BJ (cell line): ENCODE results near the gene RPL13. TPM values are rescaled to one million over a fixed set of nuclear protein-coding genes. Genes with fewer than 3 reads are reported as not detected.

Source experiments
- CTCF ChIA-PET: fragments of 350-600 bp; formaldehyde crosslinking; extraction: SDS; loops from one replicate; lab custom pipeline; 2021; ENCODE audit warnings: antibody characterized with exemption, inconsistent platforms; lab: Yijun Ruan, JAX
- POLR2A ChIA-PET: fragments of 300-600 bp; sonication (Branson Sonifier 250); formaldehyde crosslinking; extraction: SDS; loops from one replicate; lab custom pipeline; 2021; ENCODE audit warnings: antibody characterized with exemption; lab: Charles Lee
- DNase-seq: peaks from one replicate; pipeline ENCODE4 v3.0.0-alpha.2; 2011; ENCODE audit warnings: low read depth
- H3K27me3 ChIP-seq: 2 replicates; pipeline ENCODE4 v1.6.0; 2011; ENCODE audit warnings: low read length; ENCODE audit not compliant: control insufficient read depth, insufficient read depth
- H3K36me3 ChIP-seq: 2 replicates; pipeline ENCODE4 v1.5.1; 2011; ENCODE audit warnings: low read length; ENCODE audit not compliant: control insufficient read depth, insufficient read depth
- H3K4me3 ChIP-seq: 2 replicates; pipeline ENCODE4 v1.5.1; 2011; ENCODE audit warnings: low read depth, mild to moderate bottlenecking, control low read depth, low read length
- CTCF ChIP-seq: IDR thresholded peaks from 2 replicates; pipeline ENCODE4 v1.5.1; 2011; ENCODE audit warnings: low read depth, mild to moderate bottlenecking, control low read depth, inconsistent platforms, low read length, moderate library complexity; ENCODE audit not compliant: insufficient read depth
- polyA plus RNA-seq: library from polyadenylated mRNA; depleted of rRNA; stranded (reverse); fragments of >200 nt; gene quantifications from 2 replicates; pipeline ENCODE4 v1.2.3, GENCODE V29; 2011

Gene RPL13
- polyA plus RNA-seq, 1 experiment: 4,466 TPM

DNA sequence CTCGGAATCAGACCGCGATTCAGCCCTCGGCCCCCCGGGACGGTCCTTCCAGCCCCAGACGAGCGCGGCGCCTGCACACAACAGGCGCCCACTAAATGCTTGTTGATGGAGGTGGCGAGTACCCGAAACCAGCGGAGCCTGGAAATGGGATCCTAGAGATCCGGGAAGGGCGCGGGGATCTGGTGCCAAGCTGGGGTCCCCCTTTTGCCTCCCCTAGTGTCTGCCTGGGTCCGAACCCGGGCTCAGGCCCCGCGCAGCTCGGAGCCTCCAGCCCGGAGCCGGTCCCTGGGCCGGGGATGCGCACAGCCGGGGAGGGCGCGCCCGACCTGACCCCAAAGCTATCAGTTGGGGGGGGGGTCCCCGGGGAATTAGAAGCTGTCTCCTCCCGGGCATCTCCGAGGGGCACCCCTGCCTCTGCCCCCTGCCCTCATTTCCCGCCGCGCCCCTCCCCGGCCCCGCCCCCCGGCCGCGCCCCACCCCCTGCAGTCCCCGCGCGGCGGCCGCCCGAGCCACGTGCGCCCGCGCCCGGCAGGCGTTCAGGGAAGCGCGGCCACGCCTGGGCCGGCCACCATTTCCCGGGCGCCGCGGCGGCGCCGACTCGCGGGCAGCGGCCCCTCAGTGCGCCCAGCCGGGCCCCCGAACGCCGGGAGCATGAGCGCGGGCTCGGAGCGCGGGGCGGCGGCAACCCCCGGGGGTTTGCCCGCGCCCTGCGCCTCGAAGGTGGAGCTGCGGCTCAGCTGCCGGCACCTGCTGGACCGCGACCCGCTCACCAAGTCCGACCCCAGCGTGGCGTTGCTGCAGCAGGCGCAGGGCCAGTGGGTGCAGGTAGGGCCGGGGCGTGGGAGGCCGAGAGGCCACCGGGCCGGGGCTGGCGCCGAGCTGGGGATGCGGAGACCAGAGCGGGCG, 15.0 kb downstream of the RPL13 start, which contains the start of gene CPNE7:
TSS of gene CPNE7 (plus strand) at position 512 of the 906 bp plus-strand sequence. CDS start at position 652, 140 bp downstream.
- H3K27me3 ChIP-seq: no peaks in the 10 kb centered on the region
- no peaks in the 10 kb centered on the region for H3K36me3 ChIP-seq
- CTCF ChIA-PET: interaction anchor here (0.5 to 3.3 kb wide), 13 partner anchors 15 to 285 kb away, joined by 3 to 35 read pairs (median 4); partner anchors contain the start of gene DPEP1
- POLR2A ChIA-PET: no interaction called here
- peak within 1 kb of the TSS; percentile 36 for H3K4me3 ChIP-seq
- TF ChIP-seq CTCF: no peak
- DNase-seq: no peak

DNA sequence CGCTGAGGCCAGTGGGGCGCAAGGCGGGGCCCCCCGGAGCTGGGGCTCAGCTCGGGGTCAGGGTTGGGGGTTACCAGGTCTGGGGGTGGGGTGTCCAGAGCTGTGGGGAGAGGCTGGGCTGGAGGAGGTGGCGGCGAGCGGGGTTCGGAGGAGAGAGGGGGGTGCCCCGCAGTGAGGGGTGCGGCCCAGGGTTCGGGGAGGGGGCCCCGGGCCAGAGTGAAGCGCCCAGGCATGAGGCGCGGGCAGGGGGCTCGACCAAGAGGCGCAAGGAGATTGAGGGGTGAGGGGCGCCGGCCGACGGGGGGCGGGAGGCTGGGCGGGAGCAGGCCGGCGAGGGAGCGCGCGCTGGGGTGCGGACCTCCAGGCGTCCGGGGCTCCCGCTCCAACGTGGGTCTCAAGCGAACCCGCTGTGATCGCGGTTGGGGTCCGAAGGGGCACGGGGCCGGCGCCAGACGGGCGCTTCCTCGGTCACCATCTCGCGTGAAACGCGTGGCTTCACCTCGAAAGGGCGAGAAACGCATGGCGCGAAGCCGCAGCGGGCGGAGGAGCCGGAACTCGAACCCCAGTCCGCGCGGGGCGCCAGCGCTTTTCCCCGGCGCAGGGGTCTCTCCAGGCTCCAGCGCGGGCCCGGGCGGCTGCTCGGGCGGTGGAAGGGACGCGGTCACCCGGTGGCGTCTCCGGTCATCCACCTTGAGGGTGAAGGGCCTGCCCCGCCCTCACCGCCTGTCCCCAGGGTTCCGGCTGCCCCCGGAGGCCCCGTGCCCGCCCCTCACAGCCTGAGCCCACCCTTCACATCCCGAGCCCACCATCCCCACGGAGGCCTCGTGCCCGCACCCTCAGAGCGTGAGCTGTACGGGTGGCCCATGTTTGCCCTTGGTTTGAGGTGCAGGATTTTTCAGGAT, 15.9 kb downstream of the RPL13 start:
- CTCF ChIA-PET: interaction anchor here (0.6 to 3.3 kb wide), 11 partner anchors 26 to 284 kb away, joined by 3 to 35 read pairs (median 4); partner anchors contain the start of gene DPEP1
- no peaks in the 10 kb centered on the region for H3K36me3 ChIP-seq

DNA sequence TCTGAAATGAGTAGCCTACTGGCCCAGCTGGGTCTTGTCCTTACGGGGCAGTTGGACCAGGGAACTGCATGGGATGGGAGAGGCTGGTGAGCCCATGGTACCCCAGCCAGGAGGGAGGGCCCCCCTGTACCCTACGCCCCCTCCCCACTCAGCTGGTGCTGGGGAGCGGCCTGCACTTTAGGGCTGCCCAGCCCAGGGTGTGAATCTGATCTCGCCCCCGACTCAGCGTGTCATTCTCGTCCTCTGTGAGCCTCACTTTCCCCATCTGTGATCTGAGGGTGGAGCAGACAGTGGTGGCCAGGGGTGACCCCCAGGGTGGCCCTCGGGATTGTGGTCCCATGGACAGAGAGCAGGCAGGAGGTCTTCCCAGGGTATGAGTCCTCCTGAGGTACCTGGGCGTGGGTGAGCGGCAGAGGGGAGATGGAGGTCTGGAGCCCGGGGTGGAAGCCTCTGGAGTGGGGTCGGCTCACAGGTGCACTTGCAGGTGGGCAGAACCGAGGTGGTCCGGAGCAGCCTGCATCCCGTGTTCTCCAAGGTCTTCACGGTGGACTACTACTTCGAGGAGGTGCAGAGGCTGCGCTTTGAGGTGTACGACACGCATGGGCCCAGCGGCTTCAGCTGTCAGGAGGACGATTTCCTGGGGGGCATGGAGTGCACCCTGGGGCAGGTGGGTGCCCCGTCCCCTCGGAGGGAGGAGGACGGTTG, 16.7 kb downstream of the RPL13 start:
- ChIA-PET POLR2A (no interaction called here), CTCF (interaction anchor here (0.7 to 3.3 kb wide), 4 partner anchors 25 to 64 kb away, joined by 3 to 35 read pairs (median 6); no protein-coding TSS in a partner anchor)
- no peak overlapping the region for H3K4me3 ChIP-seq
- DNase-seq: no peak
- TF ChIP-seq CTCF: no peak
- no peaks in the 10 kb centered on the region for H3K27me3 ChIP-seq
- H3K36me3 ChIP-seq: no peaks in the 10 kb centered on the region

More for the DNA sequence above, 15.9 kb downstream of the RPL13 start:
- POLR2A ChIA-PET: no interaction called here
- no peak for DNase-seq
- TF ChIP-seq CTCF: no peak
- H3K4me3 ChIP-seq: peak overlapping the region; percentile 36
- H3K27me3 ChIP-seq: no peaks in the 10 kb centered on the region

DNA sequence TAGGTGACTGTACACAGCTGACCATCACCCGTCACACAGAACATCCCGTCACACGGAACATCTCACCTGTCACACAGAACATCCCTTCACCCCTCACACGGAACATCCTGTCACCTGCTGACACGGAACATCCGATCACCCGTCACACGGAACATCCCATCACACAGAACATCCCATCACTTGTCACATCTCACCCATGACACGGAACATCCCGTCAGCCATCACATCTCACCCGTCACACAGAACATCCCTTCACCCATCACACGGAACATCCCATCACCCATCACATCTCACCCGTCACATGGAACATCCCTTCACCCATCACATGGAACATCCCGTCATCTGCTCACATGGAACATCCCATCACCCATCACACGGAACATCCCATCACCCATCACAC, 18.9 kb downstream of the RPL13 start:
- Histone ChIP-seq H3K27me3 (no peaks in the 10 kb centered on the region), H3K4me3 (no peak overlapping the region), H3K36me3 (no peaks in the 10 kb centered on the region)
- ChIA-PET POLR2A (no interaction called here), CTCF (interaction anchor here (0.7 kb wide), 1 partner anchor 67 kb away, joined by 5 read pairs; no protein-coding TSS in a partner anchor)
- no peak for DNase-seq
- no peak for TF ChIP-seq CTCF
